GM18867 (cell line): Measurements from ENCODE around the gene CACNB3.
"Not testable (repeated sequence)": the region's sequence is repeated elsewhere in the genome, so short reads cannot be mapped to it uniquely, and the experiment has no call there.

ENCODE experiments used
- ATAC-seq: cut with Tn5 transposase; IDR thresholded peaks from one replicate; pipeline ENCODE4 v1.9.1; 2021; ENCODE audit warnings: mild to moderate bottlenecking, moderate library complexity; ENCODE audit not compliant: unreplicated experiment

The CACNB3 gene

GRCh38 chr12:48852734-48853688, 34.7 kb downstream of the CACNB3 start:
- peak; percentile 42 for ATAC-seq

- ATAC-seq, result no peak
These were observed 36.2 kb downstream of the CACNB3 start for GRCh38 chr12:48854488-48854887.

GRCh38 chr12:48854932-48855331, 36.6 kb downstream of the CACNB3 start:
- ATAC-seq, result not testable (repeated sequence)

- ATAC-seq, result no peak
These were observed 38.1 kb downstream of the CACNB3 start for GRCh38 chr12:48856379-48856778.

- no peak for ATAC-seq
These were observed 39.1 kb downstream of the CACNB3 start for GRCh38 chr12:48857278-48857994.

GRCh38 chr12:48858043-48858442, 39.7 kb downstream of the CACNB3 start:
- no peak for ATAC-seq

- ATAC-seq, result no peak
These were observed 41.3 kb downstream of the CACNB3 start for GRCh38 chr12:48859607-48860006.

- not testable (repeated sequence) for ATAC-seq
These were observed 41.9 kb downstream of the CACNB3 start for GRCh38 chr12:48860236-48860635.

- no peak for ATAC-seq
These were observed 42.8 kb downstream of the CACNB3 start for GRCh38 chr12:48861111-48861510.

GRCh38 chr12:48862760-48863159, 44.5 kb downstream of the CACNB3 start:
- no peak for ATAC-seq

- ATAC-seq, result no peak
These were observed 45.0 kb downstream of the CACNB3 start for GRCh38 chr12:48863291-48863690.

GRCh38 chr12:48865281-48866051, 47.2 kb downstream of the CACNB3 start, which contains the start of gene RND1:
TSS of gene RND1 (minus strand) at chr12:48865870. CDS start at chr12:48865767, 103 bp downstream.
- ATAC-seq, result peak; percentile 93

- peak; percentile 38 for ATAC-seq
These were observed 47.9 kb downstream of the CACNB3 start for GRCh38 chr12:48866052-48866711.

- no peak for ATAC-seq
These were observed 50.2 kb downstream of the CACNB3 start for GRCh38 chr12:48868451-48868850.

- ATAC-seq, result no peak
These were observed 50.9 kb downstream of the CACNB3 start for GRCh38 chr12:48869191-48869590.

- ATAC-seq, result no peak
These were observed 54.8 kb downstream of the CACNB3 start for GRCh38 chr12:48873096-48873495.

- ATAC-seq, result not testable (repeated sequence)
These were observed 55.2 kb downstream of the CACNB3 start for GRCh38 chr12:48873534-48873933.

GRCh38 chr12:48875944-48876515, 57.7 kb downstream of the CACNB3 start:
- no peak for ATAC-seq
